NT2/D1 (cell line): ENCODE measurements around the gene ZBTB40.

Experiments
- SUZ12 ChIP-seq: IDR thresholded peaks from 2 replicates; pipeline ENCODE4 v1.6.1; 2011; ENCODE audit not compliant: insufficient read length, insufficient read depth; ENCODE audit errors: extremely low read depth
- YY1 ChIP-seq: IDR thresholded peaks from 2 replicates; pipeline ENCODE4 v1.6.1; 2011; ENCODE audit not compliant: insufficient read length, insufficient read depth
- ZNF274 ChIP-seq: IDR thresholded peaks from 2 replicates; pipeline ENCODE4 v1.6.1; 2011; ENCODE audit warnings: mild to moderate bottlenecking, low read depth, low read length

GRCh38 chr1:22472596-22472995 lies 20.9 kb downstream of the ZBTB40 start:
- TF ChIP-seq YY1 (no peak), SUZ12 (no peak), ZNF274 (no peak)
